CD14-positive monocyte (primary cell): ENCODE measurements around the gene MTRF1. TPM values are rescaled to one million over a fixed set of nuclear protein-coding genes. Genes with fewer than 3 reads are reported as not detected.

ENCODE experiments used
- DNase-seq, 3 donors: peaks; one replicate each; pipeline ENCODE4 v3.0.0-alpha.2; 2011 to 2022
- H2AFZ ChIP-seq: 2 replicates; pipeline ENCODE4 v1.6.0; 2012; ENCODE audit warnings: mild to moderate bottlenecking, low read depth, low read length, inconsistent platforms; ENCODE audit not compliant: insufficient read depth, poor library complexity, severe bottlenecking
- H3K27ac ChIP-seq, 2 donors: 1 replicate in 1 of 2; 2 replicates in 1 of 2; pipeline ENCODE4 v1.5.1; 2012 to 2013; ENCODE audit warnings: low read length in 2 of 2, control low read depth in 1 of 2, inconsistent platforms in 1 of 2, low read depth in 1 of 2, mild to moderate bottlenecking in 1 of 2
- H3K27me3 ChIP-seq, 2 donors: one replicate each; pipeline versions ENCODE4 v1.6.0 to v1.6.1; 2011 to 2013; ENCODE audit warnings: low read length in 2 of 2; ENCODE audit not compliant: control insufficient read depth in 2 of 2, insufficient read depth in 2 of 2
- H3K36me3 ChIP-seq, 2 donors: replicated peaks in 1 of 2; 1 replicate in 1 of 2; 2 replicates in 1 of 2; pipeline versions ENCODE4 v1.5.1 to v1.6.1; 2012 to 2013; ENCODE audit warnings: low read length in 2 of 2, control low read depth in 1 of 2, inconsistent platforms in 1 of 2, mild to moderate bottlenecking in 1 of 2; ENCODE audit not compliant: insufficient read depth in 2 of 2, control insufficient read depth in 1 of 2
- H3K4me1 ChIP-seq, 2 donors: 1 replicate in 1 of 2; 2 replicates in 1 of 2; pipeline versions ENCODE4 v1.5.1 to v1.6.1; 2012 to 2013; ENCODE audit warnings: low read length in 2 of 2, control low read depth in 1 of 2, inconsistent platforms in 1 of 2, mild to moderate bottlenecking in 1 of 2, moderate library complexity in 1 of 2; ENCODE audit not compliant: insufficient read depth in 2 of 2, control insufficient read depth in 1 of 2
- H3K4me2 ChIP-seq: replicated peaks from 2 replicates; pipeline ENCODE3; 2012; ENCODE audit warnings: low read length, moderate library complexity, mild to moderate bottlenecking; ENCODE audit not compliant: poor library complexity, severe bottlenecking; ENCODE audit errors: extremely low read depth
- H3K4me3 ChIP-seq, 3 experiments: fragments of 200-600 bp in 1 of 3; sonication (generic) in 1 of 3; replicated peaks in 1 of 3; 1 replicate in 2 of 3; 2 replicates in 1 of 3; pipeline ENCODE4 v1.5.1; 2011 to 2013; ENCODE audit warnings: low read length in 3 of 3, mild to moderate bottlenecking in 3 of 3, control low read depth in 2 of 3, low read depth in 2 of 3, inconsistent platforms in 1 of 3, moderate library complexity in 1 of 3
- H3K79me2 ChIP-seq: 2 replicates; pipeline ENCODE4 v1.6.0; 2012; ENCODE audit warnings: mild to moderate bottlenecking, control low read depth, inconsistent platforms, low read length, moderate library complexity; ENCODE audit not compliant: insufficient read depth
- H3K9ac ChIP-seq: 2 replicates; pipeline ENCODE4 v1.6.0; 2017; ENCODE audit warnings: low read length, mild to moderate bottlenecking; ENCODE audit not compliant: insufficient read depth, poor library complexity, severe bottlenecking
- H3K9me3 ChIP-seq, 2 donors: replicated peaks in 1 of 2; 1 replicate in 1 of 2; 2 replicates in 1 of 2; pipeline versions ENCODE4 v1.5.1 to v1.6.1; 2012 to 2013; ENCODE audit warnings: low read length in 2 of 2, control low read depth in 1 of 2; ENCODE audit not compliant: control insufficient read depth in 1 of 2, insufficient read depth in 1 of 2
- H4K20me1 ChIP-seq: 2 replicates; pipeline ENCODE4 v1.6.0; 2012; ENCODE audit warnings: mild to moderate bottlenecking, low read length, control low read depth, moderate library complexity; ENCODE audit not compliant: insufficient read depth
- H3K27ac Mint-ChIP-seq, 7 donors: one replicate each; pipeline ENCODE4 v1.8.0; 2020; ENCODE audit warnings: mild to moderate bottlenecking in 7 of 7, mixed read lengths in 7 of 7, moderate library complexity in 6 of 7, inconsistent platforms in 2 of 7
- H3K27me3 Mint-ChIP-seq, 3 donors: one replicate each; pipeline ENCODE4 v1.8.0; 2021 to 2022; ENCODE audit warnings: low read depth in 3 of 3, mild to moderate bottlenecking in 3 of 3, mixed read lengths in 3 of 3, moderate library complexity in 3 of 3, inconsistent platforms in 1 of 3
- H3K36me3 Mint-ChIP-seq, 2 donors: one replicate each; pipeline ENCODE4 v1.8.0; 2020; ENCODE audit warnings: mixed read lengths in 2 of 2, inconsistent platforms in 1 of 2, mild to moderate bottlenecking in 1 of 2
- H3K4me1 Mint-ChIP-seq: one replicate; pipeline ENCODE4 v1.8.0; 2020; ENCODE audit warnings: mild to moderate bottlenecking, mixed read lengths
- H3K4me3 Mint-ChIP-seq, 2 donors: one replicate each; pipeline ENCODE4 v1.8.0; 2020; ENCODE audit warnings: mild to moderate bottlenecking in 2 of 2, mixed read lengths in 2 of 2, moderate library complexity in 1 of 2
- H3K9me3 Mint-ChIP-seq, 7 donors: one replicate each; pipeline ENCODE4 v1.8.0; 2020 to 2022; ENCODE audit warnings: mixed read lengths in 7 of 7, mild to moderate bottlenecking in 6 of 7, moderate library complexity in 6 of 7, inconsistent platforms in 2 of 7
- WGBS: methylation state at CpG from one replicate; pipeline ENCODE4 v1.1.5; 2013; ENCODE audit warnings: missing lambda C conversion rate; ENCODE audit not compliant: insufficient coverage; 5-methylcytosine and 5-hydroxymethylcytosine counted together
- intact Hi-C, 2 donors: fragments of 100-400 bp; cut with micrococcal nuclease; formaldehyde crosslinking; loops; one replicate each; pipeline versions ENCODE4 v1.15.0 to v1.15.1; 2023
- polyA plus RNA-seq, 3 donors: library from polyadenylated mRNA; depleted of rRNA in 1 of 3; unstranded in 2 of 3; stranded (reverse) in 1 of 3; fragments of 300-500 nt in 2 of 3; fragments of >200 nt in 1 of 3; fragmentation: Illumina TruSeq in 2 of 3; gene quantifications; 1 replicate in 2 of 3; 2 replicates in 1 of 3; pipeline ENCODE4 v1.2.3, GENCODE V29; 2012 to 2021
- TF ChIP-seq, protein P1 (sequence below): fragments of 200-600 bp; IDR thresholded peaks from one replicate; pipeline ENCODE4 v1.8.0; 2022; ENCODE audit warnings: antibody characterized with exemption, mild to moderate bottlenecking

MTRF1 gene
- polyA plus RNA-seq, 3 donors: 4.0 to 17.2 (median 6.0) TPM

GRCh38 chr13:41196011-41196410 lies 67.4 kb downstream of the MTRF1 start:
- intact Hi-C loops: loop anchor here in 1 of 2 donors (2.0 to 10.0 kb wide), 2 partner anchors 61 to 69 kb away; partner anchors contain the start of gene MTRF1
- Histone ChIP-seq H3K9ac (no peak overlapping the region), H3K9me3 (no peaks in the 10 kb centered on the region), H3K27ac (no peak overlapping the region), H3K4me1 (peaks cover 11% of the 10 kb centered on the region in 2 donors), H3K4me3 (no peak overlapping the region), H2AFZ (peak overlapping the region; percentile 27), H3K36me3 (no peaks in the 10 kb centered on the region), H3K4me2 (no peak overlapping the region), H4K20me1 (no peaks in the 10 kb centered on the region), H3K79me2 (peaks cover 3% of the 10 kb centered on the region), H3K27me3 (no peaks in the 10 kb centered on the region)
- Mint-ChIP-seq H3K4me3 (no peak overlapping the region), H3K27ac (no peak overlapping the region), H3K27me3 (peaks cover 2% of the 10 kb centered on the region in 3 donors), H3K9me3 (peaks cover 0 to 21% (median 3%) of the 10 kb centered on the region in 7 donors), H3K36me3 (peaks cover 0 to 9% of the 10 kb centered on the region in 2 donors), H3K4me1 (peaks cover 30% of the 10 kb centered on the region)
- TF ChIP-seq, protein P1, sequence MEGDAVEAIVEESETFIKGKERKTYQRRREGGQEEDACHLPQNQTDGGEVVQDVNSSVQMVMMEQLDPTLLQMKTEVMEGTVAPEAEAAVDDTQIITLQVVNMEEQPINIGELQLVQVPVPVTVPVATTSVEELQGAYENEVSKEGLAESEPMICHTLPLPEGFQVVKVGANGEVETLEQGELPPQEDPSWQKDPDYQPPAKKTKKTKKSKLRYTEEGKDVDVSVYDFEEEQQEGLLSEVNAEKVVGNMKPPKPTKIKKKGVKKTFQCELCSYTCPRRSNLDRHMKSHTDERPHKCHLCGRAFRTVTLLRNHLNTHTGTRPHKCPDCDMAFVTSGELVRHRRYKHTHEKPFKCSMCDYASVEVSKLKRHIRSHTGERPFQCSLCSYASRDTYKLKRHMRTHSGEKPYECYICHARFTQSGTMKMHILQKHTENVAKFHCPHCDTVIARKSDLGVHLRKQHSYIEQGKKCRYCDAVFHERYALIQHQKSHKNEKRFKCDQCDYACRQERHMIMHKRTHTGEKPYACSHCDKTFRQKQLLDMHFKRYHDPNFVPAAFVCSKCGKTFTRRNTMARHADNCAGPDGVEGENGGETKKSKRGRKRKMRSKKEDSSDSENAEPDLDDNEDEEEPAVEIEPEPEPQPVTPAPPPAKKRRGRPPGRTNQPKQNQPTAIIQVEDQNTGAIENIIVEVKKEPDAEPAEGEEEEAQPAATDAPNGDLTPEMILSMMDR: no peak
- no peak for DNase-seq

DNA sequence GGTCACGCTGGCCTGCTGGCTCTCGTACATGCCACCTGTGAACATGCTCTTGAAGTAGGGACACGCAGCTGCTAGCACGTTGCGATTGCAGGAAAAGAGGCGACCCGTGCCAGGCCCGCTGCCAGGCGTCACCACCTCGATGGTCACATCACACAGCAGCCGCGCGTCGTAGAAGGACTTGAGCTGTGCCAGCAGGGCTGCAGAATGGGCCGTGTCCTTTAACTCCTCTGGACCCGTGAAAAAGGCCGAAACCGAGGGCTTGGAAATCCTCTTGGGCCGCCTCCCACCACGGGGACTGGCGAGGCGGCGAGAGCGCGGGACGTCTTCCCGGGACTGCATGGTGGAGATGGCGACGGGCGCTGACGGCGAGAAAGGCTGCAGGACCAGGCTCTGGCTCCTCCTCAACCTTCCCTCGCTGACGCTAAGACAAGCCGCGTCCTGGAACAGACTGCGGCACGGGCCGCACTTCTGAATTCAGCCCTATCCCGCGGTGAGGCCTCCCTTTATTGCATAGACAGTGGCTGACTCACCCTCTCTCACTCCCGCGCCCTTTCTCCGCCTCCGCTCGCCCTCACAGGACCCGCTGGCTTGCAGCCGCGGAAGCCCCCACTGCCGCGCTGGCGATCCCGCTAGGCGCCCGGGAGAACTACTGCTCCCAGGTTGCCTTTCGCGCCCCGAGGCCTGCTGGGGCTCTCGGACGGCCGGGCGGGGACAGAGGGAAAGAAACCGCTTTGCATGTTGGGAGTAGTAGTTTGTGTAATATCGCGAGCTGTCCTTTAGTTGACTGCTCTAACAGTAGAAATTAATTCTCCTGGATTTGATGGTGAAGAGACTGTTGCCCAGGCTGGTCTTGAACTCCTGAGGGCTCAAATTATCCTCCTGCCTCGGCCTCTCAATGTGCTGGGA lies 69.2 kb downstream of the MTRF1 start, which contains the start of gene KBTBD7:
Gene KBTBD7, minus strand, starts transcription at position 651 of the 906 bp plus-strand sequence. Its CDS starts 312 bp downstream, at position 339.
- H3K36me3 Mint-ChIP-seq: peaks cover 4 to 13% of the 10 kb centered on the region in 2 donors
- WGBS: 18% methylated on average over 54 of the region's 66 CpGs
- DNase-seq: peak; percentile 86 to 89 (median 87)
- H3K27me3 Mint-ChIP-seq: peaks cover 2% of the 10 kb centered on the region in 3 donors
- Histone ChIP-seq H3K9me3 (no peaks in the 10 kb centered on the region), H2AFZ (peak within 1 kb of the TSS; percentile 79), H4K20me1 (no peaks in the 10 kb centered on the region), H3K4me3 (peak within 1 kb of the TSS; percentile 59 to 94 (median 80)), H3K27ac (peak within 1 kb of the TSS; percentile 90 to 93), H3K79me2 (peaks cover 3% of the 10 kb centered on the region), H3K9ac (peak within 1 kb of the TSS; percentile 89), H3K36me3 (no peaks in the 10 kb centered on the region), H3K27me3 (no peaks in the 10 kb centered on the region), H3K4me1 (peaks cover 11% of the 10 kb centered on the region in 2 donors), H3K4me2 (peak within 1 kb of the TSS; percentile 70)
- intact Hi-C loops: loop anchor here (5.0 to 10.0 kb wide), 2 partner anchors 62 to 71 kb away; partner anchors contain the start of genes KBTBD6 (in 1 of the 2) and MTRF1 (in 1 of the 2)
- TF ChIP-seq, protein P1: no peak
- peak within 1 kb of the TSS; percentile 93 to 97 (median 96) for H3K27ac Mint-ChIP-seq
- peak within 1 kb of the TSS; percentile 90 to 96 for H3K4me3 Mint-ChIP-seq
- H3K9me3 Mint-ChIP-seq: peaks cover 0 to 22% (median 3%) of the 10 kb centered on the region in 7 donors
- H3K4me1 Mint-ChIP-seq: peaks cover 31% of the 10 kb centered on the region
